GM18505 (cell line): ENCODE measurements around the gene ITPR2.

Source experiments
- ATAC-seq: cut with Tn5 transposase; IDR thresholded peaks from one replicate; pipeline ENCODE4 v1.9.1; 2021; ENCODE audit not compliant: unreplicated experiment
- POLR2A ChIP-seq: IDR thresholded peaks from 4 replicates; pipeline ENCODE4 v1.6.1; 2011; ENCODE audit warnings: borderline replicate concordance; ENCODE audit not compliant: insufficient read depth, insufficient read length; ENCODE audit errors: extremely low read depth

Gene ITPR2

GRCh38 chr12:26754148-26754547 lies 78.8 kb downstream of the ITPR2 start:
- ATAC-seq, result no peak
- TF ChIP-seq POLR2A, result no peak

- TF ChIP-seq POLR2A, result no peak
- no peak for ATAC-seq
Observed at GRCh38 chr12:26751179-26751578, 81.8 kb downstream of the ITPR2 start.

GRCh38 chr12:26750531-26751175 lies 82.3 kb downstream of the ITPR2 start:
- ATAC-seq, result peak; percentile 38

GRCh38 chr12:26749781-26750180 lies 83.2 kb downstream of the ITPR2 start:
- ATAC-seq, result peak; percentile 73
- TF ChIP-seq POLR2A, result no peak

More at GRCh38 chr12:26750531-26751175, 82.3 kb downstream of the ITPR2 start:
- TF ChIP-seq POLR2A, result no peak

- TF ChIP-seq POLR2A, result no peak
- peak; percentile 48 for ATAC-seq
Observed at GRCh38 chr12:26748741-26749431, 84.1 kb downstream of the ITPR2 start.

GRCh38 chr12:26748412-26748740 lies 84.6 kb downstream of the ITPR2 start:
- TF ChIP-seq POLR2A, result no peak
- no peak for ATAC-seq

GRCh38 chr12:26746121-26746714 lies 86.8 kb downstream of the ITPR2 start:
- ATAC-seq, result no peak
- no peak for TF ChIP-seq POLR2A

GRCh38 chr12:26744697-26745440 lies 88.1 kb downstream of the ITPR2 start:
- no peak for ATAC-seq
- no peak for TF ChIP-seq POLR2A

GRCh38 chr12:26744042-26744626 lies 88.9 kb downstream of the ITPR2 start:
- ATAC-seq, result no peak
- TF ChIP-seq POLR2A, result no peak

- ATAC-seq, result no peak
- TF ChIP-seq POLR2A, result no peak
Observed at GRCh38 chr12:26741584-26742227, 91.3 kb downstream of the ITPR2 start.

GRCh38 chr12:26740991-26741390 lies 92.0 kb downstream of the ITPR2 start:
- no peak for ATAC-seq
- TF ChIP-seq POLR2A, result no peak

- no peak for TF ChIP-seq POLR2A
Observed at GRCh38 chr12:26740348-26740747, 92.6 kb downstream of the ITPR2 start.

GRCh38 chr12:26737487-26738030 lies 95.4 kb downstream of the ITPR2 start:
- no peak for TF ChIP-seq POLR2A
- ATAC-seq, result no peak

More at GRCh38 chr12:26740348-26740747, 92.6 kb downstream of the ITPR2 start:
- ATAC-seq, result no peak
